Memory B cell (primary cell): ENCODE measurements around the gene CATSPER3.
"Not testable (repeated sequence)": the region's sequence is repeated elsewhere in the genome, so short reads cannot be mapped to it uniquely, and the experiment has no call there.

Experiments used
- ATAC-seq: fragments of 150-1000 bp; cut with Tn5 transposase; 2 replicates; pipeline ENCODE4 v1.10.0; 2021; ENCODE audit warnings: low read depth, mild to moderate bottlenecking, moderate library complexity
- DNase-seq, 2 donors: peaks; one replicate each; pipeline ENCODE4 v3.0.0; 2022; ENCODE audit warnings: low spot score in 2 of 2
- H3K27ac Mint-ChIP-seq: one replicate; pipeline ENCODE4 v1.8.0; 2022; ENCODE audit warnings: mild to moderate bottlenecking, moderate library complexity, mixed read lengths
- H3K27me3 Mint-ChIP-seq: one replicate; pipeline ENCODE4 v1.8.0; 2022; ENCODE audit warnings: mixed read lengths
- H3K36me3 Mint-ChIP-seq: one replicate; pipeline ENCODE4 v1.8.0; 2022; ENCODE audit warnings: mild to moderate bottlenecking, mixed read lengths
- H3K4me1 Mint-ChIP-seq: one replicate; pipeline ENCODE4 v1.8.0; 2022; ENCODE audit warnings: mixed read lengths
- H3K4me3 Mint-ChIP-seq: one replicate; pipeline ENCODE4 v1.8.0; 2022; ENCODE audit warnings: mild to moderate bottlenecking, moderate library complexity, mixed read lengths
- H3K9me3 Mint-ChIP-seq: one replicate; pipeline ENCODE4 v1.8.0; 2022; ENCODE audit warnings: mixed read lengths

Gene CATSPER3

DNA sequence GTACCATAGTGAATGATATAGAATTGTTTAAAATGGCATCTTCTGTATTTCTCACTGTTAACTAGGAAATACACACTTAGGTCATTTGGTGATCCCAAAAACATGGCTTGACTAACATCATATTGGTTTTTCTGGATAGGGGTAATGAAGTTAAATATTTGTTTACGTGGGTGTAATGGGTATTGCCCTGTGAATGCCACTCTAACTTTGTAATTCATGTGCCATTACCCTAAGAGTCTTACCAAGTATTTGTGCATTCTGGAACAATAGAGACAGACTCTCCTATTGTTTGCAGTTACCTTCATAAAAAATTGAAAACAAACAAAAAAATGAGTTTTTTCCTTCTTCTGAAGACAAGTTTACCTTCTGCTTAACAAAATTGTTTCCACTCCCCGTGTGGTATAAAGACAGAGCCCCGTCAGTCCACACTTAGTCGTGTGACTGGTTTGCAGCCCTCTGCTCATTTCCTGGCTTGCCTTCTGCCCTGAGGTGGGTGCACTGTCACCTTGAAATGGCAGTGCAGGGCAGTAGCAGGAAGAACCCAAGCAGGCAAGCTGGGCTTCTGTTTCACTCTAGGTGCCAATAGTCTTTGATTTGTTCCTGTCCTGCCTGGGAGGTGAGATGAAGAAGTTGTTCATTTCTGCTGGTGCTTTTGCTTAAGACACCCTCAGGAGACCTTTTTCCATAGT lies 9.6 kb upstream of the CATSPER3 start:
- DNase-seq: no peak
- Mint-ChIP-seq H3K27ac (no peak overlapping the region), H3K4me3 (no peak overlapping the region), H3K9me3 (peaks cover 6% of the 10 kb centered on the region), H3K4me1 (no peaks in the 10 kb centered on the region), H3K36me3 (peaks cover 20% of the 10 kb centered on the region), H3K27me3 (no peaks in the 10 kb centered on the region)
- ATAC-seq: no peak

DNA sequence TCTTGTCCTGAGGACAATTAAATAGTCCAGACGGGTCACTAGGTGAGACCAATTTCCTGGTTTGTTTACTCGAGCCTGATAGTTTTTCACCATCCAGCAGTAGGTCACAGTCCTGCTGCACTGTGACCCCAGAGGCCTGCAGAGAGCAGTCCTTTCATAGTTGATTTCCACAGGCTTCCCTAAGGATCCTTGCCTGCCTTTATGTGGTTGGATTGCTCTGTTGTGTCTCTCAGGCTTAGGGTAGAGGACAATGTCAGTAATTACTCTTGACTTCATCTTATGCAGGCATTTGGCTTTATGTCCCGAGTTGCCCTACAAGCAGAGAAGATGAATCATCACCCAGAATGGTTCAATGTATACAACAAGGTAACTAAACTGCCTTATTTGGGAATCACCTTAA lies 9.0 kb upstream of the CATSPER3 start:
- ATAC-seq (no peak), DNase-seq (no peak)
- Mint-ChIP-seq H3K27ac (no peak overlapping the region), H3K4me3 (no peak overlapping the region), H3K4me1 (no peaks in the 10 kb centered on the region), H3K27me3 (no peaks in the 10 kb centered on the region), H3K9me3 (peaks cover 4% of the 10 kb centered on the region), H3K36me3 (peaks cover 20% of the 10 kb centered on the region)

DNA sequence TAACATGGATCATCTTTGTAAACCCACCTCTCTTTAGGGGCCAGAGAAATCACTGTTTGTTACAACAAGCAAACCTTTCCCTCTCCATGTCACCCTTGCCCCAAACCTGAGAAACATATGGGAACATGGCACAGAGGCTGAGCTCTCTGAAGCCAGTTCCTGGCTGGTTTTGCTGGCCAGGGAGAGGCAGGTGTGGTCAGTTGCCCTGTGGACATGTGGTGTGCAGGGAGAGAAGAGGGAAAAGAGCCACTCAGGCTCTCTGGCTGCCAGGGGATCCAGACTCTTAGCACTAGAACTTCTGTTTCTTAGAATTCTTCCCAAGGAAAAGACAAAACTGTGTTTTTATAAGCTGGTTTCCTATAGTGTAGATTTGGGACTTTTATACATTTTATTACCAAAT lies 4.6 kb upstream of the CATSPER3 start:
- H3K9me3 Mint-ChIP-seq: no peaks in the 10 kb centered on the region
- no peaks in the 10 kb centered on the region for H3K27me3 Mint-ChIP-seq
- H3K4me1 Mint-ChIP-seq: no peaks in the 10 kb centered on the region
- H3K36me3 Mint-ChIP-seq: peaks cover 14% of the 10 kb centered on the region
- no peak overlapping the region for H3K27ac Mint-ChIP-seq
- DNase-seq: no peak
- ATAC-seq: no peak
- H3K4me3 Mint-ChIP-seq: no peak overlapping the region

DNA sequence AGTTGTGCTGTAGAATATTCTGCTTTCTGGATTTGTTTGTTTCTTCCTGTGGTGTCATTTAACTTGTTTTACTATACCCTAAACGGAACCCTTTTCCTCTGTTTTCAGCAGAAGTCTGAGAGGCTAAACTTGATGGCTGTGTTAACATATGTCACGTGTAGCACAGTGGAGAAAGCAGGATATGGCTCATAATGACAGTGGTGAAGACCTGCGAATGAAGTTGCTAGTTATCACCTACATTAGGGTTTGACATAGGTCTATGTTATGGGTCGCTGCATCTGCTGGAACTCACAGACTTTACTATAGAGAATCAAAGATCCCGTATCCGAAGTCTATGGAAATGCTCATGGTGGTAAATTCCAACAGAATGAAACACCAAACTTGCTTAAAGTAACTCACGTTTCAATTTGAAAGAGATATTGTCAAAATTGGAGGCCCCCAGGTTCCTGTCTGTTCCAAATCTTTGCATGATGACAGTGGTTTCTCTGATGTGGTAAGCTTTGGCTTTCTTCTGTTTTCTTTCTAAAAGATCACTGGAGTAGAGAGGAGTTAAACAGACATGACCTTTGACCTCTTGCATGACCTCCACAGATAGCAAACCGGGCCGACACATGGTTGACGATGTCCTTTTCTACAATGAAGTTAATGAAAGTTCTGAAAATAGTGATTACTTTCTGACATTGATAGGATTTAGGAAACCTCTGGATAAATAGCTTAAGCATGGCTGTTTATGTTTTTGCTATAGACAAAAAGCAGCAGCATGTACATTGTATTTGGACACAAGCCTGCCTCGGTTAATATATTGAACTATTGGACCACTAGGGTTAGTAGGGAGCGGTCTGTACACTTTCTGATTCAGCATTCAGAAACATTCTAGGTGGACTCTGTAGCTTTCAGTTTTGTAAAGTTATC lies 3.1 kb upstream of the CATSPER3 start:
- Mint-ChIP-seq H3K36me3 (peaks cover 15% of the 10 kb centered on the region), H3K27ac (no peak overlapping the region), H3K4me3 (no peak overlapping the region), H3K4me1 (no peaks in the 10 kb centered on the region), H3K9me3 (no peaks in the 10 kb centered on the region), H3K27me3 (no peaks in the 10 kb centered on the region)
- ATAC-seq (no peak), DNase-seq (no peak)

DNA sequence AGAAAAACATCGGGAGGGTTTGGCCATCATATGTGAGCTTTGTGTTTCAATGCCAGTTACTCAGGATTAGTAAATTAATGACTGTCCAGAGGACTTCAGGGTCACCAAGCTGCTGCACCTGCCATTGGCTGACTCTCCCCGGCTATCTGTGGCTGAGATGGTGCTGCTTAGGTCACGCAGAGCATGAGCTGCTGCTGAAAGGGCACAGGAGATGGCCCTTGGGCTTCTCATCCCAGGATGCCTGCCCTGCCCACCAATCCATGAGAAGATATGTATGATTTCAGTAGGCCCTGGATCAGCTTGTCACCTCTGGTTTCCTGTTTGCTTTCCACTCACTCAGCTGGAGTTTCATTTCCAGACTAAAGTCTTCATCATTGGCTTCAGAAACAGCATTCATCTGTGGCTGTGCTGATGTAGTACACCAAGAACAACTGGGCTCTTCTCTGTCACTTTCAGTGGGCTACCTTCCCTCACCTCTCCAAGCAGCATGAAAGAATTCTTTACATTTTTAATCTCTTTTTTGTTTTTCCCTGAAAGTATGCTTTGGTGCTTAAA lies 2.4 kb upstream of the CATSPER3 start:
- Mint-ChIP-seq H3K36me3 (peaks cover 15% of the 10 kb centered on the region), H3K9me3 (no peaks in the 10 kb centered on the region), H3K27me3 (no peaks in the 10 kb centered on the region), H3K4me3 (no peak overlapping the region), H3K27ac (no peak overlapping the region), H3K4me1 (no peaks in the 10 kb centered on the region)
- DNase-seq (no peak), ATAC-seq (no peak)

DNA sequence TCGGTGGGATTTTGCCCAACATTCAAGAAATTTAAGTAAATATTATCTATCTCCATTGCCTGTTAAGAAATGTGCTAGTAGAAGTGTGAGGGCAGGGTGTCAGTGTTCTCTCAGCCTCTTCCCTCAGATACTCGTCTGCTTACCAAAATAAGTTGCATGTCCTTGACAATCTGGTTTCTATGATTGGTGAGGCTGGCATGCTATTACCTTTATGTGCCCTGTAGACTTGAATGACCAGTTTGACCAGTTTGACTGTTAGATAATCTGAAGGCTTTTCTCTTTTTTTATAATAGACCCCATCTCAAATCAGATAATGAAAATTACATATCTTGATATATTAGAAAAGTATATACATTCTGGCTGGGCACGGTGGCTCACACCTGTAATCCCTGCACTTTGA lies 348 bp downstream of the CATSPER3 start:
- H3K4me1 Mint-ChIP-seq: no peaks in the 10 kb centered on the region
- H3K9me3 Mint-ChIP-seq: no peaks in the 10 kb centered on the region
- no peak for DNase-seq
- H3K36me3 Mint-ChIP-seq: peaks cover 15% of the 10 kb centered on the region
- ATAC-seq: no peak
- no peaks in the 10 kb centered on the region for H3K27me3 Mint-ChIP-seq
- no peak overlapping the region for H3K27ac Mint-ChIP-seq
- H3K4me3 Mint-ChIP-seq: no peak overlapping the region

DNA sequence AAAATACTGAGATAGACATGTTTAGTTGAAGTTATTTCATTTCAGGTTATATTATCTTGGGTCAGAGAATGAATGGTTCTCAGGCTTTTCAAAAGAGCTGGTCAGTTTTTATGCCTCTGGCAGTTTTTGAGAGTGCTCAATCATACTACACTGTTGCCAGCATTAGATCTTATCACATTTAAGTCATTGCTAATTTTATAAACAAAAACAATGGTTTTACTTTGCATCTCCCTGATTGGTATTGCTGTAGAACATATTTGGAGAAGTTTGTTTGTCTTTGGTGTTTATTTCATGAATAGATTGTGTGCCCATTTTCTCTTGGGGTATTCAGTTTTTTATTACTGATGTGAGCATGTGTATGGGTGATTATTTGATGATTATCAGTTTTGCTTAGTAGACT lies 1.5 kb downstream of the CATSPER3 start:
- Mint-ChIP-seq H3K9me3 (no peaks in the 10 kb centered on the region), H3K27me3 (no peaks in the 10 kb centered on the region), H3K27ac (no peak overlapping the region), H3K36me3 (peaks cover 17% of the 10 kb centered on the region), H3K4me1 (no peaks in the 10 kb centered on the region), H3K4me3 (no peak overlapping the region)
- DNase-seq (no peak), ATAC-seq (no peak)

DNA sequence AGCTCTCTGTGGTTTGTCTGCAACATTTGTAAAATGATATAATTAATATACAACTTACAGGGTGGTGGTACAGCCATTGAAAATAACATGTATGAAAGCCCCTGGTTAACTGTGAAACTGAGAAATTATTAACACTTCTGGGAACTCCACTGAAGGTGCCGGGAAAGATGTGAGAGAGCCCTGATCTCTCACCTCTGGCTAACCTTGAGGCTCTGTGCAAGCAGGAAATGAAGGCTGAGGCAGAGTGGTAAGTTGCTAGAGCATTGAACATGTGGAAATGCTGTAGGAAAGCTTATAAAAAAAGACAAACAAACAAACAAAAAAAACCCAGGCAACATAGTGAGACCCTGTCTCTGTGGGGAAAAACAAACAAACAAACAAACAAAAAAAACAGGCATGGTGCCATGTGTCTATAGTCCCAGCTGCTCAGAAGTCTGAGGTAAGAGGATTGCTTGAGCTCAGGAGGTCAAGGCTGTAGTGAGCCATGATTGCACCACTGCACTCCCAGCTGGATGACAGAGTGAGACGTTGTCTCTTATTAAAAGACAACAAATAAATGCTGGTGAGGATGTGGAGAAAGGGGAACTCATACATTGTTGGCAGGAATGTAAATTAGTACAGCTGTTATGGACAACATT lies 7.5 kb downstream of the CATSPER3 start:
- peaks cover 8% of the 10 kb centered on the region for H3K9me3 Mint-ChIP-seq
- peaks cover 18% of the 10 kb centered on the region for H3K36me3 Mint-ChIP-seq

DNA sequence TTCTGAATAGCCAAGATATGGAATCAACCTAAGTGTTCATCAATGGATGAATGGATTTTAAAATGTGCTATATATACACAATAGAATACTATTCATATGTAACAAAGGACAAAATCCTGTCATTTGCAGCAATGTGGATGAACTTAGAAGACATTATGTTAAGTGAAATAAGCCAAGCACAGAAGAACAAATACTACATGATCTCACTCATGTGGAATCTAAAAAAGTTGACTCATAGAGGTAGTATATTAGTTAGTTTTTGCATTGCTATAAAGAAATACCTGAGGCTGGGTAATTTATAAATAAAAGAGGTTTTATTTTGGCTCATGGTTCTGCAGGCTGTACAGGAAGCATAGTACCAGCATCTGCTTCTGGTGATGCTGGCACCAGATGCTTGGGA lies 8.1 kb downstream of the CATSPER3 start:
- no peak overlapping the region for H3K4me3 Mint-ChIP-seq
- H3K36me3 Mint-ChIP-seq: peaks cover 21% of the 10 kb centered on the region
- ATAC-seq (no peak), DNase-seq (no peak)
- H3K9me3 Mint-ChIP-seq: peaks cover 9% of the 10 kb centered on the region
- H3K27me3 Mint-ChIP-seq: no peaks in the 10 kb centered on the region
- H3K27ac Mint-ChIP-seq: no peak overlapping the region
- no peaks in the 10 kb centered on the region for H3K4me1 Mint-ChIP-seq

More for the DNA sequence above, 7.5 kb downstream of the CATSPER3 start:
- H3K4me3 Mint-ChIP-seq: no peak overlapping the region
- no peak for DNase-seq
- ATAC-seq: no peak
- no peaks in the 10 kb centered on the region for H3K4me1 Mint-ChIP-seq
- no peak overlapping the region for H3K27ac Mint-ChIP-seq
- no peaks in the 10 kb centered on the region for H3K27me3 Mint-ChIP-seq

DNA sequence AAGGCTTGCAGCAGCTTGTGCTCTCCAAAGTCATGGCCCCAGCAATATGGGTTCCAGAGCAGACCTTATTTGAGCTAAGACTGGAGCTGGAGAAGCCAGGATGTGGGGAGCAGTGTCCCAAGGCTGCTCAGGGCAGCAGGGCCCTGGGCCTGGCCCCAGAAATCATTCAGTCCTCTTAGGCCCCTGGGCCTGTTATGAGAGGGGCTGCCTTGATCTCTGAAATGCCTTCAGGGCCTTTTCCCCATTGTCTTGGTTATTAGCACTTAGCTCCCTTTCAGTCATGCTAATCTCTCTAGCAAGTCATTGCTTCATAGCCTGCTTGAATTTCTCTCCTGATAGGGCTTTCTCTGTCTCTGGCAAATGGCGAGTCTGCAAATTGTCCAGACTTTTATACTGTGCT lies 9.1 kb downstream of the CATSPER3 start:
- H3K9me3 Mint-ChIP-seq: peaks cover 15% of the 10 kb centered on the region
- no peaks in the 10 kb centered on the region for H3K4me1 Mint-ChIP-seq
- no peak overlapping the region for H3K4me3 Mint-ChIP-seq
- peaks cover 2% of the 10 kb centered on the region for H3K27me3 Mint-ChIP-seq
- H3K36me3 Mint-ChIP-seq: peaks cover 21% of the 10 kb centered on the region
- H3K27ac Mint-ChIP-seq: no peak overlapping the region
- ATAC-seq (no peak), DNase-seq (no peak)

DNA sequence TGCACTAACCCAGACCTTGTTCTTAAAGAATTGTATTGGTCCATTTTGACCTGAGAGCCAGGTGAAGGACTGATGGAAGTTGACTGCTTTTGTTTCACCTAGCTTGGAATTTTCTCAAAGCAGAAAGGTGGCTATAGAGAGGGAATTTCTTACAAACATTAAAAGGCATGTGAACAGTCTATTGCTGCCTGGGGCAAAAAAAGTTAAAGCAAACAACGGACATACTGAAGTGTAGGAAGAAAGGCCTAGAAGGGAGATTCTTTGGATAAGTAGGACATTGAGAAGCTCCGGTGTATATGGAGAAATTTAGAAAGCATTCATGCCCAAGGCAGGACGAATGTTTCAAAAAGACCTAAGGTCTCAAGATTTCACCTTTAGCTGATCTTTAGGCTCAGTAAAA lies 11.7 kb downstream of the CATSPER3 start:
- Mint-ChIP-seq H3K27ac (no peak overlapping the region), H3K4me3 (no peak overlapping the region), H3K9me3 (peaks cover 27% of the 10 kb centered on the region), H3K27me3 (peaks cover 7% of the 10 kb centered on the region), H3K36me3 (peaks cover 27% of the 10 kb centered on the region), H3K4me1 (no peaks in the 10 kb centered on the region)
- DNase-seq (no peak), ATAC-seq (no peak)

DNA sequence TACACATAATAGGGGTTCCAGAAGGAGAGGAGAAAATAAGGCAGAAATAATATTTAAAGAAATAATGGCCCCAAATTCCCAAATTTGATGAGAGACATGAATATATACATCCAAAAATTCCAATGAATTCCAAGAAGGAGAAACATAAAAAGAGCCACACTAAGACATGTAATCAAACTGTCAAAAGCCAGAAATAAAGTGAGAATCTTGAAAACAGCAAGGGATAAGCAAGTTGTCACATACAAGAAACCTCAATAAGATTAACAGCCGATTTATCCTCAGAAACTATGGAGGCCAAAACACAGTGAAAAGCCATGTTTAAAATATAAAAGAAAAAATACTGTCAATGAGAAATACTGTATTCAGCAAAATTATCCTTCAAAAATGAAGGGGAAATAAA lies 14.5 kb downstream of the CATSPER3 start:
- Mint-ChIP-seq H3K27ac (no peak overlapping the region), H3K9me3 (peaks cover 22% of the 10 kb centered on the region), H3K36me3 (peaks cover 24% of the 10 kb centered on the region), H3K4me1 (no peaks in the 10 kb centered on the region), H3K27me3 (peaks cover 7% of the 10 kb centered on the region), H3K4me3 (no peak overlapping the region)
- no peak for DNase-seq
- ATAC-seq: no peak

DNA sequence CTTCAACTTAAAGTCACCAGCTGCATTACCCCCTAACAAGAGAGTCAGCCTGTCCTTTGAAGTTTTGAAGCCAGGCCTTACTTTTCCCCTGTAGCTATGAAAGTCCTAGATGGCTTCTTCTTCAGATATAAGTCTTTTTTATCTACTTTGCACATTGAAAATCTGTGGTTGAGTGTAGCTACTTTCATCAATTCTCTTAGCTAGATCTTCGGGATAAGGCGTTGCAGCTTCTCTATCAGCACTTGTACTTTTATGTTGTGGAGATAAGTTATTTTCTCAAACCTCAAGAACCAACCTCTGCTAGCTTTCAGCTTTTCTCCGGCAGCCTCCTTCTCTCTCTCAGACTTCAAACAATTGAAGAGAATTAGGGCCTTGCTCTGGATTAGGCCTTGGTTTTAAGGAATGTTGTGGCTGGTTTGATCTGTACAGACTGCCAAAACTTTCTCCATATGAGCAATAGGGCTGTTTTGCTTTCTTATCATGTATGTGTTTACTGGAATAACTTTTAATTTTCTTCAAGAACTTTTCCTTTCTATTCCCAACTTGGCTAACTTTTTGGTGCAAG lies 21.6 kb downstream of the CATSPER3 start:
- H3K4me1 Mint-ChIP-seq: peaks cover 3% of the 10 kb centered on the region
- H3K27ac Mint-ChIP-seq: no peak overlapping the region
- no peak overlapping the region for H3K4me3 Mint-ChIP-seq
- H3K9me3 Mint-ChIP-seq: no peaks in the 10 kb centered on the region
- no peaks in the 10 kb centered on the region for H3K36me3 Mint-ChIP-seq
- DNase-seq (no peak), ATAC-seq (no peak)
- peaks cover under 1% of the 10 kb centered on the region for H3K27me3 Mint-ChIP-seq

DNA sequence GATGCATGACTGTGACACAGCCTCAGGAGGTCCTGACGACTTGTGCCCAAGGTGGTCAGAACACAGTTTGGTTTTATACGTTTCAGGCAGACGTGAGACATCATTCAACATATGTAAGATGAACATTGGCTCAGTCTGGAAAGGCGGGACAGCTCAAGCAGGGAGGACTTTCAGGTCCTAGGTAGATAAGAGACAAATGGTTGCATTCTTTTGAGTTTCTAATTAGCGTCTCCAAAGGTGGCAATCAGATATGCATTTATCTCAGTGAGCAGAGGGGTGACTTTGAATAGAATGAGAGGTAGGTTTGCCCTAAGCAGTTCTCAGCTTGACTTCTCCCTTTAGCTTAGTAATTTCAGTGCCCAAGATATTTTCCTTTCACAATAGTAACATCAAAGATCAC lies 22.5 kb downstream of the CATSPER3 start:
- not testable (repeated sequence) for DNase-seq, H3K27ac Mint-ChIP-seq, ATAC-seq, H3K9me3 Mint-ChIP-seq, H3K4me3 Mint-ChIP-seq, H3K36me3 Mint-ChIP-seq, H3K27me3 Mint-ChIP-seq
- H3K4me1 Mint-ChIP-seq: peaks cover 11% of the 10 kb centered on the region
